Endodermal cell (in vitro differentiated cells): ENCODE results near the gene NEBL. TPM values are rescaled to one million over a fixed set of nuclear protein-coding genes. Genes with fewer than 3 reads are reported as not detected.

ENCODE experiments used
- DNase-seq: peaks from one replicate; pipeline ENCODE4 v3.0.0-alpha.2; 2017
- H3K27ac ChIP-seq: 2 replicates; pipeline ENCODE4 v1.5.1; 2013; ENCODE audit warnings: mild to moderate bottlenecking, low read depth, low read length, moderate library complexity
- H3K27me3 ChIP-seq: 2 replicates; pipeline ENCODE4 v1.6.1; 2013; ENCODE audit warnings: mild to moderate bottlenecking, low read length, moderate library complexity; ENCODE audit not compliant: insufficient read depth, control insufficient read depth, poor library complexity, severe bottlenecking
- H3K36me3 ChIP-seq: 2 replicates; pipeline ENCODE4 v1.7.0; 2013; ENCODE audit warnings: mild to moderate bottlenecking, low read length, moderate library complexity; ENCODE audit not compliant: control insufficient read depth, insufficient read depth
- H3K4me1 ChIP-seq: one replicate; pipeline ENCODE4 v1.7.0; 2013; ENCODE audit warnings: low read length; ENCODE audit not compliant: control insufficient read depth, insufficient read depth
- H3K4me3 ChIP-seq: 2 replicates; pipeline ENCODE4 v1.5.1; 2013; ENCODE audit warnings: mild to moderate bottlenecking, low read length, moderate library complexity
- H3K9ac ChIP-seq: 2 replicates; pipeline ENCODE4 v1.6.1; 2013; ENCODE audit warnings: mild to moderate bottlenecking, low read length, moderate library complexity; ENCODE audit not compliant: poor library complexity, severe bottlenecking; ENCODE audit errors: extremely low read depth
- H3K9me3 ChIP-seq: 2 replicates; pipeline ENCODE4 v1.6.1; 2013; ENCODE audit warnings: mild to moderate bottlenecking, low read length, moderate library complexity; ENCODE audit not compliant: control insufficient read depth
- H3K27ac Mint-ChIP-seq: 2 replicates; pipeline ENCODE4 v1.8.0; 2020; ENCODE audit warnings: mixed read lengths
- H3K27me3 Mint-ChIP-seq: 2 replicates; pipeline ENCODE4 v1.8.0; 2021; ENCODE audit warnings: mild to moderate bottlenecking, mixed read lengths; ENCODE audit not compliant: insufficient read depth
- H3K36me3 Mint-ChIP-seq: 2 replicates; pipeline ENCODE4 v1.8.0; 2020; ENCODE audit warnings: low read depth, mixed read lengths
- H3K4me1 Mint-ChIP-seq: 2 replicates; pipeline ENCODE4 v1.8.0; 2020; ENCODE audit warnings: mixed read lengths
- H3K4me3 Mint-ChIP-seq: 2 replicates; pipeline ENCODE4 v1.8.0; 2020; ENCODE audit warnings: mild to moderate bottlenecking, moderate library complexity, mixed read lengths
- H3K9me3 Mint-ChIP-seq: 2 replicates; pipeline ENCODE4 v1.8.0; 2020; ENCODE audit warnings: mild to moderate bottlenecking, mixed read lengths
- CTCF ChIP-seq: fragments of 200-600 bp; sonication (generic); conservative IDR thresholded peaks from 2 replicates; pipeline ENCODE4 v1.5.0; 2021; ENCODE audit warnings: antibody characterized with exemption, mild to moderate bottlenecking
- WGBS, 2 experiments: methylation state at CpG; one replicate each; pipeline versions ENCODE4 v1.1.5 to v1.1.7; 2013; ENCODE audit warnings: missing lambda C conversion rate in 2 of 2, mixed read lengths in 1 of 2; ENCODE audit not compliant: insufficient coverage in 1 of 2, insufficient read length in 1 of 2; 5-methylcytosine and 5-hydroxymethylcytosine counted together
- total RNA-seq, 2 donors: library from RNA; stranded (reverse); fragmentation: NEBNext Ultra II Directional in 1 of 2; extraction: Animal tissue kit (Norgen Biotek cat#: 25700) in 1 of 2; gene quantifications; 2 replicates in 1 of 2; 3 replicates in 1 of 2; pipeline ENCODE4 v1.2.1, GENCODE V29; 2021

NEBL gene
- total RNA-seq, 2 donors from 2014 or later = 39.8 to 61.6 TPM

- H3K27ac ChIP-seq = no peak overlapping the region
- H3K27me3 ChIP-seq = no peaks in the 10 kb centered on the region
- H3K27ac Mint-ChIP-seq = no peak overlapping the region
- H3K4me3 Mint-ChIP-seq = no peak overlapping the region
- no peak for DNase-seq
- H3K4me3 ChIP-seq = no peak overlapping the region
- no peaks in the 10 kb centered on the region for H3K9me3 ChIP-seq
- no peak for TF ChIP-seq CTCF
- H3K4me1 Mint-ChIP-seq = no peaks in the 10 kb centered on the region
- H3K4me1 ChIP-seq = no peaks in the 10 kb centered on the region
- H3K9me3 Mint-ChIP-seq = no peaks in the 10 kb centered on the region
- no peaks in the 10 kb centered on the region for H3K27me3 Mint-ChIP-seq
- H3K36me3 Mint-ChIP-seq = peaks cover 14% of the 10 kb centered on the region
- no peak overlapping the region for H3K9ac ChIP-seq
- WGBS, 2 experiments = 95 to 100% methylated on average over 1 of the region's 1 CpG
- no peaks in the 10 kb centered on the region for H3K36me3 ChIP-seq
Observed at GRCh38 chr10:20785174-20785573, 111.9 kb downstream of the NEBL start.

GRCh38 chr10:20778008-20778757 is 118.9 kb downstream of the NEBL start:
- no peak for DNase-seq
- no peak for TF ChIP-seq CTCF
- WGBS, 2 experiments = 87 to 92% methylated on average over 3 to 7 of the region's 7 CpGs
- H3K4me3 Mint-ChIP-seq = no peak overlapping the region
- H3K9me3 Mint-ChIP-seq = no peaks in the 10 kb centered on the region
- no peaks in the 10 kb centered on the region for H3K36me3 ChIP-seq
- H3K27me3 ChIP-seq = no peaks in the 10 kb centered on the region
- H3K9ac ChIP-seq = no peak overlapping the region
- no peaks in the 10 kb centered on the region for H3K9me3 ChIP-seq
- H3K4me1 Mint-ChIP-seq = no peaks in the 10 kb centered on the region
- no peaks in the 10 kb centered on the region for H3K27me3 Mint-ChIP-seq
- no peak overlapping the region for H3K27ac Mint-ChIP-seq
- no peak overlapping the region for H3K27ac ChIP-seq
- H3K36me3 Mint-ChIP-seq = no peaks in the 10 kb centered on the region
- no peaks in the 10 kb centered on the region for H3K4me1 ChIP-seq
- no peak overlapping the region for H3K4me3 ChIP-seq

- no peaks in the 10 kb centered on the region for H3K27me3 ChIP-seq
- Mint-ChIP-seq H3K36me3 (no peaks in the 10 kb centered on the region), H3K4me3 (no peak overlapping the region), H3K27ac (no peak overlapping the region), H3K4me1 (no peaks in the 10 kb centered on the region), H3K27me3 (no peaks in the 10 kb centered on the region), H3K9me3 (no peaks in the 10 kb centered on the region)
- DNase-seq = no peak
- H3K9ac ChIP-seq = no peak overlapping the region
- no peak overlapping the region for H3K4me3 ChIP-seq
- WGBS, 2 experiments = 88 to 100% methylated on average over 2 to 5 of the region's 5 CpGs
- no peaks in the 10 kb centered on the region for H3K9me3 ChIP-seq
- no peaks in the 10 kb centered on the region for H3K36me3 ChIP-seq
- H3K27ac ChIP-seq = no peak overlapping the region
- H3K4me1 ChIP-seq = no peaks in the 10 kb centered on the region
- no peak for TF ChIP-seq CTCF
Observed at GRCh38 chr10:20776384-20777118, 120.6 kb downstream of the NEBL start.
